Left hindlimb (tissue), 1 donor: ENCODE measurements around the gene ABCB8.
A peak's percentile ranks its signal among the peaks of the same experiment; 100 is the strongest.

ENCODE experiments used
- DNase-seq: peaks from one replicate; pipeline ENCODE4 v3.0.0-alpha.2; 2018

ABCB8 gene

GRCh38 chr7:151028131-151028947 lies at the start of gene ABCB8:
Gene ABCB8, plus strand, starts transcription at chr7:151028450. Its CDS starts 66 bp downstream, at chr7:151028516.
- peak; percentile 99 for DNase-seq

GRCh38 chr7:150979713-150980390 lies 48.4 kb upstream of the ABCB8 start:
- no peak for DNase-seq

DNA sequence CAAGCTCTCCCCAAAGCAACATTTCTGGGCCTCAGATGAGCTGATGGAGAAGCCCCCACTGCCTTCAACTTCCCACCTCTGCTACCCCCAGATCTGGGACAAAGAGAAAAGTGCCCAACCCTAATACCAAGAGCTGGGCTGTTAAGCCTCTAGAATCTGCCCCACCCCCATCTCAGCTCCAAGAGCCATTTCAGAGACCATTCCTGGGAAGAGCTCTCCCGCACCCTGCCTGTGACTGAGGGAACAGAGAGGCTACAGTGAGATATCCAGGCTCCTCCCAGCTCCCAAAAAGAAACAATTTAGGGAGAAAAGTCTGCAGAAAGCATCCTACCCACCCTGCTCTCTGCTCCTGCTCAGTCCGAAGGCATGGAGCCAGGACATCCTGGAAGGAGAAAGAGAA lies 47.6 kb upstream of the ABCB8 start:
- DNase-seq: no peak

DNA sequence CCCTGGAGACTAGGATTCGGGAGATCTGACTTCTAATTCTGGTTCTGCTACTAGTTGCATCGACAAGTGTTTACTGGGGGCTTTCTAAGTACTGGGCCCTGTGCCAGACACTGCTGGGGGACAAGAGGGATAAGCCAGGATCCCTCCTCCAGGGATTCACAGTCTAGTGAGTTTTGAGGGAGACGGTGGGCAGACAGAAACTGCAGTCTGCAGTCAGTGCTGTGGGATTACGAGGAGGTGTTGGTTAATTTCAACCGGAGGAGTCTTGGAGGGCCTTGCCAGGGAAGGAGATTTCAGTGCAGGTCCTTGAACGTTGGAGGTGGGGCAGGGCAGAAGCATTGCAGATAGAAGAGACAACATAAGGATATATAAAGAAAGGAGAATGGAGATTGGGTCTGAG lies 46.6 kb upstream of the ABCB8 start:
- DNase-seq: no peak

GRCh38 chr7:150982351-150982750 lies 45.9 kb upstream of the ABCB8 start:
- no peak for DNase-seq

DNA sequence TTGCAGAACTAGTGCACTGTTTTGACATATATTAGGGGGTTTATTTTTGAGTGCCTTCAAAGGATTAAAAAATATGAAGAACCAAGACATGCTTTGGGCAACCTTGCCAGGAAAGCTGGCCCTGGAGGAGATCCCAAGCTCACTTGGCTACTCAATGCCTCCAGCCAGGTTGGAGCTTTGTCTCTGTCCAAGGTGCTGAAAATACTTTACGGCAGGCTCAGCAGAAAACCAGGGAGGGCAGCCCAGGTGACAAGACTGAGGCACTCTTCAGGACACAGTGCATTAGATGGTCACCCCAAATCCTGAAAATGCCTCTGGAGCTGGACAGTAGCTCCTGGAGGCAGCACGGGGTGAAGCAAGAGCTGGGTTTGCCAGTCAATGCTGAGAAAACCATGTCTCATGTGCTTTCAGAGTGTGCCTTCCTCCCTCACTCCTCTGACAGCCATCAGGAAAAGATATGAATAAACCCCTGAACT lies 44.3 kb upstream of the ABCB8 start:
- DNase-seq: no peak

DNA sequence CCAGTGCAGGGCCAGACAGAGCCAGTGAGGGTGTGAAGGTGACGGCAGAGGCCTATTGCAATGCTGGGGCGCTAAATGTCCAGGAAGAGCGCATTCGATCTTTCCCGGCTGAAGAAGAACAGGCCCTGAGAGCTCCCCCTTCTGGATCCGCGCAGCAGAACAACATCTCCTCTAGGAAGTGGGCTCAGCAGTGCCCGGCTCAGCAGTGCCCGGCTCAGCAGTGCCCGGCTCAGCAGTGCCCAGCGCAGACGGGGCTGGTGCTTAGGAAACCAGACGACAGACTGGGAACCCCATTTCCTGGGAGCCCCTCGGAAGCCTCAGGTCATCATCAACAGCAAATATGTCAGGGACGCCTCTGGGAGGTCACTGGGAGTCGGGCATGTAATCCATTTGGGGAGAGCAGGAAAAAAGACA lies 42.1 kb upstream of the ABCB8 start:
- DNase-seq: no peak

DNA sequence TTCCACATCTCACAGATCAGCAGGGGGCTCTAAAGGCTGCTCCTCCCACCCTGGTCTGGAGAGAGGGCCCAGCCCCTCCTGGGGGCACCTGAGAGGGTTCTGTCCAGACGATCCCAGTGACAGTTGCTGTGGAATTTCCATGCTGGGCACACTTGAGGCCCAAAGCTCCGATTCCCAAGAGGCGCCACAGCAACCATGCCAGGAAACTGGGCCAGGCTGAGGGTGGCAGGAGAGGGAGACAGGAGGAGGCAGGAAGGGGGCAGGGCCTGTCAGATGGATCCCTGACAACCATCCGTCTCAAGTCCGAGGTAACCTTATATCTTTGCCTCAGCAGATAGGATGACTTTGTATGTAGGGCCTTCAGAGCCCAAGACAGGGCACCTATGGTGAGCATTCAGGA lies 41.7 kb upstream of the ABCB8 start:
- DNase-seq: no peak

- DNase-seq: peak; percentile 80
These were observed 39.7 kb upstream of the ABCB8 start for GRCh38 chr7:150988230-150989226.

- DNase-seq: no peak
These were observed 38.8 kb upstream of the ABCB8 start for GRCh38 chr7:150989456-150989855.

DNA sequence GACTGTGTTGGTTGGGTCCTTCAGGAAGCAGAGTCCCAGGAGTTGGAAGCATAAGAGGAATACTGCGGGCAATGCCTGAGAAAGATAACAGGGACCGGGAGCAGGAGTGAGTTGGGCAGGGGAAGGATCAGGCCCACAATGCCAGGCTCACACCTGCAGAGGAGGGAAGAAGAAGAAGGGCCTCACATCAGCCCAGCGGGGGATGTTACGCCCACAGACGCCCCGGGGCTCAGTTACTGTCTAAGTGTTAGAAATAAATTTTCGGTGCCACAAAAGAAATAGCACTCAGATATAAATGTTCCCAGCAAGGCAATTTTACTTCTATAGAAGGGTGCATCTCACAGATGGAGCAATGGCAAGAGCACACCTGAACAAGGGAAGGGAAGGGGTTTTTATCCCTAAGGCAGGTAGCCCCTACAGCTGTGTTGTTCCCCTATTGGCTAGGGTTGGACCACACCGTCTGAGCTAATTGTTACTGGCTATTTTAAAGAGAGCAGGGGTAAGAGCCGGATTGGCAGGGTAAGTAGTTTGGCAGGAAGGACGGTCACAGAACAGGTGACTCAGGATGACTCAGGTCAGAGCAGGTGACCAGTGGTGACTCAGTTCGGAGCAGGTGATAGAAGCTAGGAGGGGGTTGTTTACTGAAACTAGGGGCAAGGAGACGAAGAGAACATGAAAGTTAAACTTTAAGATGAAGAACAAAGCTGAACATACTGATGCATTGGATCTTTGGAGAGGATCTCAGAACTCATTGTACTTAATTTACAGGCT lies 37.6 kb upstream of the ABCB8 start, which contains the start of gene NOS3:
Gene NOS3 (plus strand): TSS at position 602 of the 771 bp plus-strand sequence. CDS start 2,787 bp downstream, outside the sequence.
- no peak for DNase-seq

GRCh38 chr7:150992051-150992640 lies 36.1 kb upstream of the ABCB8 start:
- no peak for DNase-seq

DNA sequence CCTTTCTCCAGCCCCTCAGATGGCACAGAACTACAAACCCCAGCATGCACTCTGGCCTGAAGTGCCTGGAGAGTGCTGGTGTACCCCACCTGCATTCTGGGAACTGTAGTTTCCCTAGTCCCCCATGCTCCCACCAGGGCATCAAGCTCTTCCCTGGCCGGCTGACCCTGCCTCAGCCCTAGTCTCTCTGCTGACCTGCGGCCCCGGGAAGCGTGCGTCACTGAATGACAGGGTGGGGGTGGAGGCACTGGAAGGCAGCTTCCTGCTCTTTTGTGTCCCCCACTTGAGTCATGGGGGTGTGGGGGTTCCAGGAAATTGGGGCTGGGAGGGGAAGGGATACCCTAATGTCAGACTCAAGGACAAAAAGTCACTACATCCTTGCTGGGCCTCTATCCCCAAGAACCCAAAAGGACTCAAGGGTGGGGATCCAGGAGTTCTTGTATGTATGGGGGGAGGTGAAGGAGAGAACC lies 35.4 kb upstream of the ABCB8 start:
- no peak for DNase-seq

DNA sequence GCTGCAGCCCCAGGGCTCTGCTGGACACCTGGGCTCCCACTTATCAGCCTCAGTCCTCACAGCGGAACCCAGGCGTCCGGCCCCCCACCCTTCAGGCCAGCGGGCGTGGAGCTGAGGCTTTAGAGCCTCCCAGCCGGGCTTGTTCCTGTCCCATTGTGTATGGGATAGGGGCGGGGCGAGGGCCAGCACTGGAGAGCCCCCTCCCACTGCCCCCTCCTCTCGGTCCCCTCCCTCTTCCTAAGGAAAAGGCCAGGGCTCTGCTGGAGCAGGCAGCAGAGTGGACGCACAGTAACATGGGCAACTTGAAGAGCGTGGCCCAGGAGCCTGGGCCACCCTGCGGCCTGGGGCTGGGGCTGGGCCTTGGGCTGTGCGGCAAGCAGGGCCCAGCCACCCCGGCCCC lies 34.7 kb upstream of the ABCB8 start:
- DNase-seq: no peak

GRCh38 chr7:150994141-150994837 lies 34.0 kb upstream of the ABCB8 start:
- no peak for DNase-seq

DNA sequence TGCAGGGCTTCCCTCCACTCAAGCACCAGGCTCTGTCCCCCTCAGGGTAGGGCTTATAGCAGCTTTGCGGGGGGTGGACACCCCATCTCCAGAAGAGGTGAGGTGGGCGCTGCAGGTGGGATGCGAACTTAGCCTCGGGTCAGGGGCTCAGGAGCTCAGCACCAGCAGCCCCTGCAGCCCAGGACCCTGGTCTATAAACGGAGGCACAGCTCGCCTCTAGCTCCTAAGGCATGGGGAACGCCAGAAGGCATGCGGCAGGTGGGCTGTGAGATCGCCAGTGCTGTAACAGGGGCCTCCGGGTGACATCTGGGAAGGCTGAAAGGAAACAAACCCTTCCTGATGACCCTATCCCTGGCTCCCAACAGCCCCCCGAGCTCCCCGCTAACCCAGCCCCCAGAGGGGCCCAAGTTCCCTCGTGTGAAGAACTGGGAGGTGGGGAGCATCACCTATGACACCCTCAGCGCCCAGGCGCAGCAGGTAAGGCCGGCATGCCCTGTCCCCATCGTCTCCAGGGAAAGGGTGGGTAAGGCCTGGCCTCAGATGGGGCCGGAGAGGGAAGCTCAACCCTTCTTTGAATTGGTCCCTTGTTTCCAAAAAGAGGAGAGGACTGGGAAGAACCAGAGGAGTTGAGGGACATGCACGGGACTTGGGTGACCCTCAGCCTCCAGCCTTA lies 33.3 kb upstream of the ABCB8 start:
- DNase-seq: no peak

GRCh38 chr7:150996376-150997074 lies 31.7 kb upstream of the ABCB8 start:
- no peak for DNase-seq

DNA sequence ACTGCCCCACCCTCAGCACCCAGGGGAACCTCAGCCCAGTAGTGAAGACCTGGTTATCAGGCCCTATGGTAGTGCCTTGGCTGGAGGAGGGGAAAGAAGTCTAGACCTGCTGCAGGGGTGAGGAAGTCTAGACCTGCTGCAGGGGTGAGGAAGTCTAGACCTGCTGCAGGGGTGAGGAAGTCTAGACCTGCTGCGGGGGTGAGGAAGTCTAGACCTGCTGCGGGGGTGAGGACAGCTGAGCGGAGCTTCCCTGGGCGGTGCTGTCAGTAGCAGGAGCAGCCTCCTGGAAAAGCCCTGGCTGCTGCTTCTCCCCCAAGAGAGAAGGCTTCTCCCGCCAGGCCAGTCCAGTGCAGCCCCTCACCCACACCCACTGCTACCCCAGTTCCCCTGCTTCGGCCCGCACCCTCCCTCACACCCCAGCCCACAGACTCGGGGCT lies 31.2 kb upstream of the ABCB8 start:
- no peak for DNase-seq

GRCh38 chr7:150997817-150998216 lies 30.4 kb upstream of the ABCB8 start:
- no peak for DNase-seq
